ENCODE measurements around the gene MRPS5.
A peak's percentile ranks its signal among the peaks of the same experiment; 100 is the strongest.

The MRPS5 gene

GRCh38 chr2:95076705-95077529 lies 44.7 kb downstream of the MRPS5 start:
- no peak overlapping the region for H3K27ac Mint-ChIP-seq
- H3K4me3 Mint-ChIP-seq = peak overlapping the region; percentile 61
- DNase-seq (ENCODE audit: low spot score in 2 of 2) (peak; percentile 45 to 67), ATAC-seq (ENCODE audit: low read depth) (peak; percentile 91)
- no peaks in the 10 kb centered on the region for H3K27me3 Mint-ChIP-seq
- no peaks in the 10 kb centered on the region for H3K9me3 Mint-ChIP-seq
- peaks cover 7% of the 10 kb centered on the region for H3K4me1 Mint-ChIP-seq
- no peaks in the 10 kb centered on the region for H3K36me3 Mint-ChIP-seq

- Mint-ChIP-seq H3K27ac (no peak overlapping the region), H3K4me1 (peaks cover 7% of the 10 kb centered on the region), H3K9me3 (no peaks in the 10 kb centered on the region), H3K4me3 (no peak overlapping the region), H3K36me3 (no peaks in the 10 kb centered on the region), H3K27me3 (peaks cover 3% of the 10 kb centered on the region)
- ATAC-seq (ENCODE audit: low read depth) (no peak), DNase-seq (ENCODE audit: low spot score in 2 of 2) (no peak)
Observed at GRCh38 chr2:95075440-95076132, 46.0 kb downstream of the MRPS5 start.

GRCh38 chr2:95074663-95075439 lies 46.8 kb downstream of the MRPS5 start:
- Mint-ChIP-seq H3K36me3 (no peaks in the 10 kb centered on the region), H3K4me3 (no peak overlapping the region), H3K9me3 (no peaks in the 10 kb centered on the region), H3K27me3 (peaks cover 3% of the 10 kb centered on the region), H3K4me1 (peaks cover 7% of the 10 kb centered on the region), H3K27ac (no peak overlapping the region)
- no peak for DNase-seq (ENCODE audit: low spot score in 2 of 2)
- ATAC-seq (ENCODE audit: low read depth) = no peak

- ATAC-seq (ENCODE audit: low read depth) = no peak
Observed at GRCh38 chr2:95073856-95074662, 47.5 kb downstream of the MRPS5 start.

GRCh38 chr2:95072424-95072823 lies 49.2 kb downstream of the MRPS5 start:
- Mint-ChIP-seq H3K4me3 (no peak overlapping the region), H3K27ac (no peak overlapping the region), H3K9me3 (no peaks in the 10 kb centered on the region), H3K36me3 (no peaks in the 10 kb centered on the region), H3K27me3 (peaks cover 3% of the 10 kb centered on the region), H3K4me1 (peaks cover 5% of the 10 kb centered on the region)
- ATAC-seq (ENCODE audit: low read depth) (no peak), DNase-seq (ENCODE audit: low spot score in 2 of 2) (no peak)

More at GRCh38 chr2:95073856-95074662, 47.5 kb downstream of the MRPS5 start:
- H3K36me3 Mint-ChIP-seq = no peaks in the 10 kb centered on the region
- no peak overlapping the region for H3K4me3 Mint-ChIP-seq
- DNase-seq (ENCODE audit: low spot score in 2 of 2) = no peak
- H3K4me1 Mint-ChIP-seq = peaks cover 7% of the 10 kb centered on the region
- no peak overlapping the region for H3K27ac Mint-ChIP-seq
- H3K27me3 Mint-ChIP-seq = peaks cover 3% of the 10 kb centered on the region
- H3K9me3 Mint-ChIP-seq = no peaks in the 10 kb centered on the region

- Mint-ChIP-seq H3K27ac (no peak overlapping the region), H3K4me1 (peaks cover 2% of the 10 kb centered on the region), H3K27me3 (peaks cover 3% of the 10 kb centered on the region), H3K9me3 (no peaks in the 10 kb centered on the region), H3K36me3 (no peaks in the 10 kb centered on the region), H3K4me3 (no peak overlapping the region)
- ATAC-seq (ENCODE audit: low read depth) = no peak
- DNase-seq (ENCODE audit: low spot score in 2 of 2) = no peak
Observed at GRCh38 chr2:95071856-95072255, 49.8 kb downstream of the MRPS5 start.

GRCh38 chr2:95069465-95069864 lies 52.1 kb downstream of the MRPS5 start:
- H3K27me3 Mint-ChIP-seq = peaks cover 3% of the 10 kb centered on the region
- H3K4me1 Mint-ChIP-seq = no peaks in the 10 kb centered on the region
- no peaks in the 10 kb centered on the region for H3K9me3 Mint-ChIP-seq
- no peaks in the 10 kb centered on the region for H3K36me3 Mint-ChIP-seq
- DNase-seq (ENCODE audit: low spot score in 2 of 2) = no peak
- no peak for ATAC-seq (ENCODE audit: low read depth)
- H3K4me3 Mint-ChIP-seq = no peak overlapping the region
- H3K27ac Mint-ChIP-seq = no peak overlapping the region

GRCh38 chr2:95068256-95068655 lies 53.4 kb downstream of the MRPS5 start:
- no peaks in the 10 kb centered on the region for H3K9me3 Mint-ChIP-seq
- no peaks in the 10 kb centered on the region for H3K36me3 Mint-ChIP-seq
- no peak for ATAC-seq (ENCODE audit: low read depth)
- DNase-seq (ENCODE audit: low spot score in 2 of 2) = no peak
- H3K4me1 Mint-ChIP-seq = peaks cover 4% of the 10 kb centered on the region
- H3K27me3 Mint-ChIP-seq = peaks cover 6% of the 10 kb centered on the region
- no peak overlapping the region for H3K27ac Mint-ChIP-seq
- H3K4me3 Mint-ChIP-seq = no peak overlapping the region

- H3K27ac Mint-ChIP-seq = no peak overlapping the region
- ATAC-seq (ENCODE audit: low read depth) = peak; percentile 76
- peaks cover 10% of the 10 kb centered on the region for H3K27me3 Mint-ChIP-seq
- DNase-seq (ENCODE audit: low spot score in 2 of 2) = no peak
- no peaks in the 10 kb centered on the region for H3K36me3 Mint-ChIP-seq
- H3K9me3 Mint-ChIP-seq = no peaks in the 10 kb centered on the region
- peaks cover 11% of the 10 kb centered on the region for H3K4me1 Mint-ChIP-seq
- no peak overlapping the region for H3K4me3 Mint-ChIP-seq
Observed at GRCh38 chr2:95063086-95063958, 58.3 kb downstream of the MRPS5 start.

- no peaks in the 10 kb centered on the region for H3K9me3 Mint-ChIP-seq
- H3K4me3 Mint-ChIP-seq = no peak overlapping the region
- ATAC-seq (ENCODE audit: low read depth) (peak; percentile 17), DNase-seq (ENCODE audit: low spot score in 2 of 2) (no peak)
- H3K27ac Mint-ChIP-seq = no peak overlapping the region
- H3K36me3 Mint-ChIP-seq = no peaks in the 10 kb centered on the region
- peaks cover 11% of the 10 kb centered on the region for H3K4me1 Mint-ChIP-seq
- peaks cover 12% of the 10 kb centered on the region for H3K27me3 Mint-ChIP-seq
Observed at GRCh38 chr2:95062242-95063085, 59.1 kb downstream of the MRPS5 start.

GRCh38 chr2:95061601-95062183 lies 59.9 kb downstream of the MRPS5 start:
- no peak overlapping the region for H3K4me3 Mint-ChIP-seq
- H3K4me1 Mint-ChIP-seq = peaks cover 11% of the 10 kb centered on the region
- no peaks in the 10 kb centered on the region for H3K9me3 Mint-ChIP-seq
- no peak for ATAC-seq (ENCODE audit: low read depth)
- H3K27me3 Mint-ChIP-seq = peaks cover 12% of the 10 kb centered on the region
- no peak overlapping the region for H3K27ac Mint-ChIP-seq
- no peak for DNase-seq (ENCODE audit: low spot score in 2 of 2)
- no peaks in the 10 kb centered on the region for H3K36me3 Mint-ChIP-seq

- peaks cover 12% of the 10 kb centered on the region for H3K27me3 Mint-ChIP-seq
- H3K4me3 Mint-ChIP-seq = no peak overlapping the region
- H3K36me3 Mint-ChIP-seq = no peaks in the 10 kb centered on the region
- DNase-seq (ENCODE audit: low spot score in 2 of 2) = no peak
- no peak for ATAC-seq (ENCODE audit: low read depth)
- no peaks in the 10 kb centered on the region for H3K9me3 Mint-ChIP-seq
- H3K27ac Mint-ChIP-seq = no peak overlapping the region
- H3K4me1 Mint-ChIP-seq = peaks cover 11% of the 10 kb centered on the region
Observed at GRCh38 chr2:95061119-95061512, 60.5 kb downstream of the MRPS5 start.
